NB4 (cell line): Measurements from ENCODE around the gene CXCR1.

Source experiments
- POLR2A ChIP-seq: IDR thresholded peaks from 2 replicates; pipeline ENCODE4 v1.6.1; 2011; ENCODE audit warnings: mild to moderate bottlenecking; ENCODE audit not compliant: insufficient read length; ENCODE audit errors: extremely low read depth
- TF ChIP-seq, protein P1 (sequence below): IDR thresholded peaks from one replicate; pipeline ENCODE4 v1.5.1; 2012; ENCODE audit warnings: low read depth, low read length
- TF ChIP-seq, protein P2 (sequence below): IDR thresholded peaks from 2 replicates; pipeline ENCODE4 v1.6.1; 2011; ENCODE audit warnings: low read depth, low read length

DNA sequence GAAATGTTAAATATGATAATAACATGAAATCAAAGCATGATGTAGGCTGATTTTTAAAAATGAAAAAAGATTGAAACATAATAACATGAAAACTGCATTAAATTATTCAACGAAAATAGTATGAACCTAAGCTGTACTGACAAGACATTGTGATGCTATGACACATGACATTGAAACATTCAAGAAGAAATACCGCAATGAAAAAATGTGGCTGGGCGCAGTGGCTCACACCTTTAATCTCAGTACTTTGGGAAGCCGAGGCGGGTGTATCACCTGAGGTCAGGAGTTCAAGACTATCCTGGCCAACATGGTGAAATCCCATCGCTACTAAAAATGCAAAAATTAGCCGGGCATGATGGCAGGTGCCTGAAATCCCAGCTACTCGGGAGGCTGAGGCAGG, 14.6 kb downstream of the CXCR1 start:
- no peak for TF ChIP-seq POLR2A
- TF ChIP-seq, protein P1, sequence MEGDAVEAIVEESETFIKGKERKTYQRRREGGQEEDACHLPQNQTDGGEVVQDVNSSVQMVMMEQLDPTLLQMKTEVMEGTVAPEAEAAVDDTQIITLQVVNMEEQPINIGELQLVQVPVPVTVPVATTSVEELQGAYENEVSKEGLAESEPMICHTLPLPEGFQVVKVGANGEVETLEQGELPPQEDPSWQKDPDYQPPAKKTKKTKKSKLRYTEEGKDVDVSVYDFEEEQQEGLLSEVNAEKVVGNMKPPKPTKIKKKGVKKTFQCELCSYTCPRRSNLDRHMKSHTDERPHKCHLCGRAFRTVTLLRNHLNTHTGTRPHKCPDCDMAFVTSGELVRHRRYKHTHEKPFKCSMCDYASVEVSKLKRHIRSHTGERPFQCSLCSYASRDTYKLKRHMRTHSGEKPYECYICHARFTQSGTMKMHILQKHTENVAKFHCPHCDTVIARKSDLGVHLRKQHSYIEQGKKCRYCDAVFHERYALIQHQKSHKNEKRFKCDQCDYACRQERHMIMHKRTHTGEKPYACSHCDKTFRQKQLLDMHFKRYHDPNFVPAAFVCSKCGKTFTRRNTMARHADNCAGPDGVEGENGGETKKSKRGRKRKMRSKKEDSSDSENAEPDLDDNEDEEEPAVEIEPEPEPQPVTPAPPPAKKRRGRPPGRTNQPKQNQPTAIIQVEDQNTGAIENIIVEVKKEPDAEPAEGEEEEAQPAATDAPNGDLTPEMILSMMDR = no peak
- TF ChIP-seq, protein P2, sequence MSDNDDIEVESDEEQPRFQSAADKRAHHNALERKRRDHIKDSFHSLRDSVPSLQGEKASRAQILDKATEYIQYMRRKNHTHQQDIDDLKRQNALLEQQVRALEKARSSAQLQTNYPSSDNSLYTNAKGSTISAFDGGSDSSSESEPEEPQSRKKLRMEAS = no peak
